DOHH2 (cell line): ENCODE measurements around the gene SPTBN4.

ENCODE experiments used
- EZH2phosphoT487 ChIP-seq: fragments of 200-600 bp; sonication (generic); IDR thresholded peaks from 2 replicates; pipeline ENCODE4 v1.6.1; 2017; ENCODE audit warnings: borderline replicate concordance, mild to moderate bottlenecking, antibody characterized with exemption, low read length, moderate library complexity, mixed read lengths
- TF ChIP-seq, protein P1 (sequence below): fragments of 200-600 bp; sonication (generic); IDR thresholded peaks from one replicate; pipeline ENCODE4 v1.5.1; 2014; ENCODE audit warnings: antibody characterized with exemption, mild to moderate bottlenecking, low read depth, low read length; ENCODE audit not compliant: poor library complexity, severe bottlenecking

- TF ChIP-seq, protein P1, sequence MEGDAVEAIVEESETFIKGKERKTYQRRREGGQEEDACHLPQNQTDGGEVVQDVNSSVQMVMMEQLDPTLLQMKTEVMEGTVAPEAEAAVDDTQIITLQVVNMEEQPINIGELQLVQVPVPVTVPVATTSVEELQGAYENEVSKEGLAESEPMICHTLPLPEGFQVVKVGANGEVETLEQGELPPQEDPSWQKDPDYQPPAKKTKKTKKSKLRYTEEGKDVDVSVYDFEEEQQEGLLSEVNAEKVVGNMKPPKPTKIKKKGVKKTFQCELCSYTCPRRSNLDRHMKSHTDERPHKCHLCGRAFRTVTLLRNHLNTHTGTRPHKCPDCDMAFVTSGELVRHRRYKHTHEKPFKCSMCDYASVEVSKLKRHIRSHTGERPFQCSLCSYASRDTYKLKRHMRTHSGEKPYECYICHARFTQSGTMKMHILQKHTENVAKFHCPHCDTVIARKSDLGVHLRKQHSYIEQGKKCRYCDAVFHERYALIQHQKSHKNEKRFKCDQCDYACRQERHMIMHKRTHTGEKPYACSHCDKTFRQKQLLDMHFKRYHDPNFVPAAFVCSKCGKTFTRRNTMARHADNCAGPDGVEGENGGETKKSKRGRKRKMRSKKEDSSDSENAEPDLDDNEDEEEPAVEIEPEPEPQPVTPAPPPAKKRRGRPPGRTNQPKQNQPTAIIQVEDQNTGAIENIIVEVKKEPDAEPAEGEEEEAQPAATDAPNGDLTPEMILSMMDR: no peak
- no peak for TF ChIP-seq EZH2phosphoT487
Measured at GRCh38 chr19:40466985-40467734, at the start of gene SPTBN4.
